ENCODE data around the gene SGCA. TPM values are rescaled to one million over a fixed set of nuclear protein-coding genes. Genes with fewer than 3 reads are reported as not detected.

Gene SGCA
- total RNA-seq, 1 experiment from 2014 or later = 0.24 TPM

DNA sequence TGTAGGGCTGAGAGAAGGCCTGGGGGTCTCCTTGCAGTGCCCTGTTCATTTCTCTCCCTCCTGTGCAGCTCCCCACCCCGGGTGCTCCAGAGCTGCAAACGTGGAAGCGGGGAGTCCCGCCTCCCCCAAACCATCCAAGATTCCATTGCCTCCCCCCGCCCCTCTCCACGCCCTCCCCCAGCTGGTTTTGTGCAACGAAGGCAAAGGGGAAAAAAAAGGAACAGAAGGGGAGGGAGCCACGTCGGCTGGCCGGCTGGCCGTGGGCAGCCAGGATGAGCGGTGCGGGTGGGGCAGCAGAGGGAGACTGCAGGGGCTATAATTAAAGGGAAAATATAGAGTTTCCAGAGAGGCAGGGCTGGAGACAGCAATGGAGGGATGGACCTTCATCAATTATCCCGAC is 37.3 kb downstream of the SGCA start:
- H3K27me3 ChIP-seq (ENCODE audit: insufficient read depth, low read length) = peaks cover 7% of the 10 kb centered on the region; the same call in 1 of the 2 replicates
- H2BK20ac ChIP-seq (ENCODE audit: low read depth, low read length, poor library complexity, severe bottlenecking) = no peak overlapping the region
- no peak overlapping the region for H3T11ph ChIP-seq (ENCODE audit: low read length)

More for the DNA sequence above, 37.3 kb downstream of the SGCA start:
- H2AK5ac ChIP-seq (ENCODE audit: insufficient read length, low read length) = no peak overlapping the region
- H4K20me1 ChIP-seq (ENCODE audit: control insufficient read depth, insufficient read depth, insufficient read length) = no peaks in the 10 kb centered on the region
- H3K14ac ChIP-seq (ENCODE audit: insufficient read depth, low read length) = no peak overlapping the region
- H3K79me1 ChIP-seq (ENCODE audit: insufficient read depth, low read depth, low read length, poor library complexity, severe bottlenecking) = no peaks in the 10 kb centered on the region
- Mint-ChIP-seq H3K36me3 (ENCODE audit: insufficient read depth in 1 of 3, low read depth in 3 of 3) (peaks cover 0 to 9% (median 7%) of the 10 kb centered on the region in 3 experiments; a peak in 4 of 7 replicates), H3K9me3 (no peaks in the 10 kb centered on the region; a peak in 3 of 5 replicates), H3K4me1 (peaks cover 39 to 62% of the 10 kb centered on the region in 2 experiments), H3K27me3 (ENCODE audit: low read depth) (peaks cover 55% of the 10 kb centered on the region), H3K4me3 (no peak overlapping the region), H3K27ac (no peak overlapping the region; a peak in 1 of 7 replicates)
- TF ChIP-seq, protein P1, sequence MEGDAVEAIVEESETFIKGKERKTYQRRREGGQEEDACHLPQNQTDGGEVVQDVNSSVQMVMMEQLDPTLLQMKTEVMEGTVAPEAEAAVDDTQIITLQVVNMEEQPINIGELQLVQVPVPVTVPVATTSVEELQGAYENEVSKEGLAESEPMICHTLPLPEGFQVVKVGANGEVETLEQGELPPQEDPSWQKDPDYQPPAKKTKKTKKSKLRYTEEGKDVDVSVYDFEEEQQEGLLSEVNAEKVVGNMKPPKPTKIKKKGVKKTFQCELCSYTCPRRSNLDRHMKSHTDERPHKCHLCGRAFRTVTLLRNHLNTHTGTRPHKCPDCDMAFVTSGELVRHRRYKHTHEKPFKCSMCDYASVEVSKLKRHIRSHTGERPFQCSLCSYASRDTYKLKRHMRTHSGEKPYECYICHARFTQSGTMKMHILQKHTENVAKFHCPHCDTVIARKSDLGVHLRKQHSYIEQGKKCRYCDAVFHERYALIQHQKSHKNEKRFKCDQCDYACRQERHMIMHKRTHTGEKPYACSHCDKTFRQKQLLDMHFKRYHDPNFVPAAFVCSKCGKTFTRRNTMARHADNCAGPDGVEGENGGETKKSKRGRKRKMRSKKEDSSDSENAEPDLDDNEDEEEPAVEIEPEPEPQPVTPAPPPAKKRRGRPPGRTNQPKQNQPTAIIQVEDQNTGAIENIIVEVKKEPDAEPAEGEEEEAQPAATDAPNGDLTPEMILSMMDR (conservative IDR thresholded peaks at IDR 0.05) = no peak
- no peaks in the 10 kb centered on the region for H3K79me2 ChIP-seq (ENCODE audit: insufficient read depth, low read length)
- H3K23me2 ChIP-seq (ENCODE audit: insufficient read length, low read depth, low read length, poor library complexity, severe bottlenecking) = peaks cover 18% of the 10 kb centered on the region
- no peak overlapping the region for H2BK12ac ChIP-seq (ENCODE audit: insufficient read length, low read depth, low read length)
- H3K9me3 ChIP-seq (ENCODE audit: control insufficient read depth, low read depth, low read length) = no peaks in the 10 kb centered on the region
- H2AFZ ChIP-seq (ENCODE audit: low read length) = no peak overlapping the region
- no CpG with 5 or more reads among the region's 14 CpGs for WGBS (ENCODE audit: extremely low coverage, insufficient read length, low lambda C conversion rate)
- no peak overlapping the region for H3K18ac ChIP-seq (ENCODE audit: insufficient read length, low read depth, low read length)
- H3K9ac ChIP-seq (ENCODE audit: extremely low read depth, insufficient read length, low read length) = no peak overlapping the region
- no peak overlapping the region for H3K56ac ChIP-seq (ENCODE audit: insufficient read length, low read depth, low read length)
- H4K8ac ChIP-seq (replicated peaks; ENCODE audit: insufficient read length, low read depth, low read length) = no peak overlapping the region
- H3K4ac ChIP-seq (ENCODE audit: low read depth, low read length) = no peak overlapping the region
- H4K91ac ChIP-seq (ENCODE audit: insufficient read length, low read depth, low read length) = no peak overlapping the region
- H2BK15ac ChIP-seq (ENCODE audit: low read depth, low read length) = no peak overlapping the region
- no peak overlapping the region for H3K4me2 ChIP-seq (ENCODE audit: insufficient read depth, insufficient read length, low read length)
- H3K27ac ChIP-seq (ENCODE audit: insufficient read length, low read depth, low read length) = no peak overlapping the region
- H2BK5ac ChIP-seq (ENCODE audit: insufficient read length, low read length) = no peak overlapping the region
- H2BK120ac ChIP-seq (ENCODE audit: low read depth, low read length, poor library complexity, severe bottlenecking) = no peak overlapping the region
- no peak for DNase-seq
- no peak overlapping the region for H4K5ac ChIP-seq (ENCODE audit: insufficient read length, low read depth, low read length)
- H3K23ac ChIP-seq (ENCODE audit: insufficient read length, low read depth, low read length) = no peak overlapping the region
- peaks cover 5% of the 10 kb centered on the region for H3K4me1 ChIP-seq (ENCODE audit: insufficient read depth, low read length)

Data from H9 (cell line).